Measurements from ENCODE around the gene LGR4. TPM values are rescaled to one million over a fixed set of nuclear protein-coding genes. Genes with fewer than 3 reads are reported as not detected.

Gene LGR4
- total RNA-seq, 1 experiment from 2014 or later: 99.2 TPM

DNA sequence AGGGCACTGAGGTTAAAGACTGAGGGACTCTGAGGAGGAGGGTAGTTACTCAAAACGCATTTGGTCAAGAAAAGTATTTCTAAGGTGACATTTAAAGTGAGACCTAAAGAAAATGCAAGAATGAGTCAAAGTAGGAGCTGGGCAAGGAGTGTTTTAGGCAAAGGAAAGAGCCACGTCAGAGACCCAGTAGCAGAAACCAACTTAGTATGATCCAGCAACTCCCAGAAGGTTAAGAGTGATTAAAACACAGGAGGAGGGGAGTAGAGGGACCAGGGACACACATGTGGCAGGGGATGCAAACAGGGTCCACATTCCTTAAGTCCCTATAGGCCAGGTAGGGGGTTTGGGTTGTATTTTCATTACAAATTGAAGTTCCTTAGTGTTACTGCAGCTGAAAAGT is 85.2 kb downstream of the LGR4 start:
- H3K56ac ChIP-seq (ENCODE audit: insufficient read length, low read depth, low read length): no peak overlapping the region
- no peak overlapping the region for H3K14ac ChIP-seq (ENCODE audit: insufficient read depth, low read length)
- H3K9me3 ChIP-seq (ENCODE audit: control insufficient read depth, low read depth, low read length): no peaks in the 10 kb centered on the region
- no peak overlapping the region for H4K91ac ChIP-seq (ENCODE audit: insufficient read length, low read depth, low read length)
- H4K5ac ChIP-seq (ENCODE audit: insufficient read length, low read depth, low read length): no peak overlapping the region
- TF ChIP-seq, protein P1, sequence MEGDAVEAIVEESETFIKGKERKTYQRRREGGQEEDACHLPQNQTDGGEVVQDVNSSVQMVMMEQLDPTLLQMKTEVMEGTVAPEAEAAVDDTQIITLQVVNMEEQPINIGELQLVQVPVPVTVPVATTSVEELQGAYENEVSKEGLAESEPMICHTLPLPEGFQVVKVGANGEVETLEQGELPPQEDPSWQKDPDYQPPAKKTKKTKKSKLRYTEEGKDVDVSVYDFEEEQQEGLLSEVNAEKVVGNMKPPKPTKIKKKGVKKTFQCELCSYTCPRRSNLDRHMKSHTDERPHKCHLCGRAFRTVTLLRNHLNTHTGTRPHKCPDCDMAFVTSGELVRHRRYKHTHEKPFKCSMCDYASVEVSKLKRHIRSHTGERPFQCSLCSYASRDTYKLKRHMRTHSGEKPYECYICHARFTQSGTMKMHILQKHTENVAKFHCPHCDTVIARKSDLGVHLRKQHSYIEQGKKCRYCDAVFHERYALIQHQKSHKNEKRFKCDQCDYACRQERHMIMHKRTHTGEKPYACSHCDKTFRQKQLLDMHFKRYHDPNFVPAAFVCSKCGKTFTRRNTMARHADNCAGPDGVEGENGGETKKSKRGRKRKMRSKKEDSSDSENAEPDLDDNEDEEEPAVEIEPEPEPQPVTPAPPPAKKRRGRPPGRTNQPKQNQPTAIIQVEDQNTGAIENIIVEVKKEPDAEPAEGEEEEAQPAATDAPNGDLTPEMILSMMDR (conservative IDR thresholded peaks at IDR 0.05): no peak
- H2BK120ac ChIP-seq (ENCODE audit: low read depth, low read length, poor library complexity, severe bottlenecking): no peak overlapping the region
- H3K4me1 ChIP-seq (ENCODE audit: insufficient read depth, low read length): peaks cover 3% of the 10 kb centered on the region; the same call in 1 of the 2 replicates
- no peak overlapping the region for H2AK5ac ChIP-seq (ENCODE audit: insufficient read length, low read length)
- Mint-ChIP-seq H3K4me1 (peaks cover 49 to 57% of the 10 kb centered on the region in 2 experiments), H3K27me3 (ENCODE audit: low read depth) (no peaks in the 10 kb centered on the region), H3K9me3 (no peaks in the 10 kb centered on the region), H3K4me3 (no peak overlapping the region), H3K27ac (peak overlapping the region; percentile 32 to 81 (median 56); a peak in 5 of 7 replicates), H3K36me3 (ENCODE audit: insufficient read depth in 1 of 3, low read depth in 3 of 3) (peaks cover 12 to 58% (median 33%) of the 10 kb centered on the region in 3 experiments; a peak in 6 of 7 replicates)
- no peak overlapping the region for H3K23ac ChIP-seq (ENCODE audit: insufficient read length, low read depth, low read length)
- no peaks in the 10 kb centered on the region for H3K27me3 ChIP-seq (ENCODE audit: insufficient read depth, low read length)
- H3K23me2 ChIP-seq (ENCODE audit: insufficient read length, low read depth, low read length, poor library complexity, severe bottlenecking): no peaks in the 10 kb centered on the region
- no peak overlapping the region for H2BK20ac ChIP-seq (ENCODE audit: low read depth, low read length, poor library complexity, severe bottlenecking)
- no peak overlapping the region for H4K8ac ChIP-seq (replicated peaks; ENCODE audit: insufficient read length, low read depth, low read length)
- no peak overlapping the region for H3K9ac ChIP-seq (ENCODE audit: extremely low read depth, insufficient read length, low read length)
- no peak overlapping the region for H3K4me2 ChIP-seq (ENCODE audit: insufficient read depth, insufficient read length, low read length)
- no peak overlapping the region for H2BK5ac ChIP-seq (ENCODE audit: insufficient read length, low read length)
- no peak overlapping the region for H3K4ac ChIP-seq (ENCODE audit: low read depth, low read length)
- no peaks in the 10 kb centered on the region for H3K79me1 ChIP-seq (ENCODE audit: insufficient read depth, low read depth, low read length, poor library complexity, severe bottlenecking)
- no peak overlapping the region for H2AFZ ChIP-seq (ENCODE audit: low read length)
- H3K18ac ChIP-seq (ENCODE audit: insufficient read length, low read depth, low read length): no peak overlapping the region
- H2BK12ac ChIP-seq (ENCODE audit: insufficient read length, low read depth, low read length): no peak overlapping the region
- no peak for DNase-seq
- no peaks in the 10 kb centered on the region for H3K79me2 ChIP-seq (ENCODE audit: insufficient read depth, low read length)
- no peak overlapping the region for H2BK15ac ChIP-seq (ENCODE audit: low read depth, low read length)
- H3T11ph ChIP-seq (ENCODE audit: low read length): peak overlapping the region; percentile 36
- WGBS (ENCODE audit: extremely low coverage, insufficient read length, low lambda C conversion rate): no CpG with 5 or more reads among the region's 2 CpGs
- no peaks in the 10 kb centered on the region for H4K20me1 ChIP-seq (ENCODE audit: control insufficient read depth, insufficient read depth, insufficient read length)
- H3K27ac ChIP-seq (ENCODE audit: insufficient read length, low read depth, low read length): no peak overlapping the region

Measured in H9 (cell line).